Measurements from ENCODE around the gene DBT.
"Not testable (repeated sequence)": the region's sequence is repeated elsewhere in the genome, so short reads cannot be mapped to it uniquely, and the experiment has no call there.

DBT gene

GRCh38 chr1:100249537-100250257 lies at the start of gene DBT:
Gene DBT, minus strand, starts transcription at chr1:100249834. Its CDS starts 14 bp downstream, at chr1:100249820.
- Histone ChIP-seq H3K27ac (peak within 1 kb of the TSS; percentile 82 to 95), H3K4me3 (peak within 1 kb of the TSS; percentile 98)
- TF ChIP-seq CTCF (IDR thresholded peaks at IDR 0.05): no peak
- DNase-seq (ENCODE audit: low spot score): peak; percentile 98

- H3K4me3 ChIP-seq: no peak overlapping the region
- no peak for DNase-seq (ENCODE audit: low spot score)
- TF ChIP-seq CTCF (IDR thresholded peaks at IDR 0.05): no peak
These were observed 48.9 kb upstream of the DBT start for GRCh38 chr1:100298512-100298911.

GRCh38 chr1:100296997-100297396 lies 47.4 kb upstream of the DBT start:
- not testable (repeated sequence) for H3K4me3 ChIP-seq; DNase-seq (ENCODE audit: low spot score); H3K27ac ChIP-seq

More at GRCh38 chr1:100298512-100298911, 48.9 kb upstream of the DBT start:
- H3K27ac ChIP-seq: no peak overlapping the region

GRCh38 chr1:100296140-100296539 lies 46.5 kb upstream of the DBT start:
- no peak for TF ChIP-seq CTCF (IDR thresholded peaks at IDR 0.05)
- no peak overlapping the region for H3K4me3 ChIP-seq
- H3K27ac ChIP-seq: no peak overlapping the region

GRCh38 chr1:100292711-100293110 lies 43.1 kb upstream of the DBT start:
- H3K27ac ChIP-seq: no peak overlapping the region
- TF ChIP-seq CTCF (IDR thresholded peaks at IDR 0.05): no peak
- no peak overlapping the region for H3K4me3 ChIP-seq
- no peak for DNase-seq (ENCODE audit: low spot score)

More at GRCh38 chr1:100296140-100296539, 46.5 kb upstream of the DBT start:
- no peak for DNase-seq (ENCODE audit: low spot score)

- no peak for TF ChIP-seq CTCF (IDR thresholded peaks at IDR 0.05)
- Histone ChIP-seq H3K4me3 (no peak overlapping the region), H3K27ac (no peak overlapping the region)
- DNase-seq (ENCODE audit: low spot score): no peak
These were observed 40.7 kb upstream of the DBT start for GRCh38 chr1:100290291-100290690.

GRCh38 chr1:100287162-100287561 lies 37.5 kb upstream of the DBT start:
- TF ChIP-seq CTCF (IDR thresholded peaks at IDR 0.05): no peak
- H3K27ac ChIP-seq: no peak overlapping the region
- H3K4me3 ChIP-seq: no peak overlapping the region
- DNase-seq (ENCODE audit: low spot score): no peak

Data from coronary artery (tissue), 2 donors.